ENCODE data around the gene COP1. TPM values are rescaled to one million over a fixed set of nuclear protein-coding genes. Genes with fewer than 3 reads are reported as not detected.

The COP1 gene
- total RNA-seq, 1 experiment from 2014 or later: 47.0 TPM

GRCh38 chr1:176033881-176034280, 173.2 kb downstream of the COP1 start:
- ChIA-PET POLR2A (interaction anchor here (0.6 to 2.3 kb wide), 4 partner anchors 12 to 1678 kb away, joined by 3 to 8 read pairs (median 4); no protein-coding TSS in a partner anchor), CTCF (interaction anchor here (0.7 to 1.3 kb wide), 3 partner anchors 15 to 1775 kb away, joined by 3 to 5 read pairs (median 3); no protein-coding TSS in a partner anchor)
- Mint-ChIP-seq H3K9me3 (ENCODE audit: unreplicated experiment) (no peaks in the 10 kb centered on the region), H3K4me1 (ENCODE audit: insufficient read depth, unreplicated experiment) (peaks cover 22% of the 10 kb centered on the region), H3K27ac (ENCODE audit: low read depth, unreplicated experiment) (peak overlapping the region; percentile 2), H3K27me3 (ENCODE audit: insufficient read depth, unreplicated experiment) (no peaks in the 10 kb centered on the region), H3K4me3 (ENCODE audit: unreplicated experiment) (no peak overlapping the region), H3K36me3 (ENCODE audit: insufficient read depth, unreplicated experiment) (peaks cover 30% of the 10 kb centered on the region)
- peak; percentile 62 for DNase-seq (ENCODE audit: unreplicated experiment)
- BruUV-seq (replicated peaks): no TSS peak
- no peak for TF ChIP-seq CTCF (IDR thresholded peaks at IDR 0.05; ENCODE audit: unreplicated experiment)
- intact Hi-C loops (cut with micrococcal nuclease): no loop called here

GRCh38 chr1:176033474-176033873, 173.6 kb downstream of the COP1 start:
- peak; percentile 35 for DNase-seq (ENCODE audit: unreplicated experiment)
- intact Hi-C loops (cut with micrococcal nuclease): no loop called here
- Mint-ChIP-seq H3K27me3 (ENCODE audit: insufficient read depth, unreplicated experiment) (no peaks in the 10 kb centered on the region), H3K27ac (ENCODE audit: low read depth, unreplicated experiment) (peak overlapping the region; percentile 2), H3K4me1 (ENCODE audit: insufficient read depth, unreplicated experiment) (peaks cover 22% of the 10 kb centered on the region), H3K9me3 (ENCODE audit: unreplicated experiment) (no peaks in the 10 kb centered on the region), H3K4me3 (ENCODE audit: unreplicated experiment) (no peak overlapping the region), H3K36me3 (ENCODE audit: insufficient read depth, unreplicated experiment) (peaks cover 30% of the 10 kb centered on the region)
- POLR2A ChIA-PET: interaction anchor here (0.6 to 2.3 kb wide), 4 partner anchors 12 to 1677 kb away, joined by 3 to 8 read pairs (median 6); no protein-coding TSS in a partner anchor
- CTCF ChIA-PET: interaction anchor here (0.7 to 1.3 kb wide), 4 partner anchors 14 to 1775 kb away, joined by 3 to 5 read pairs (median 4); no protein-coding TSS in a partner anchor
- no peak for TF ChIP-seq CTCF (IDR thresholded peaks at IDR 0.05; ENCODE audit: unreplicated experiment)
- BruUV-seq (replicated peaks): no TSS peak

- peak overlapping the region; percentile 61 for H3K27ac Mint-ChIP-seq (ENCODE audit: low read depth, unreplicated experiment)
- H3K36me3 Mint-ChIP-seq (ENCODE audit: insufficient read depth, unreplicated experiment): peaks cover 23% of the 10 kb centered on the region
- ChIA-PET POLR2A (interaction anchor here (0.6 to 1.1 kb wide), 2 partner anchors 11 to 14 kb away, joined by 3 to 6 read pairs; no protein-coding TSS in a partner anchor), CTCF (interaction anchor here (0.6 to 1.3 kb wide), 4 partner anchors 12 to 668 kb away, joined by 3 to 5 read pairs (median 4); no protein-coding TSS in a partner anchor)
- intact Hi-C loops (cut with micrococcal nuclease): no loop called here
- TF ChIP-seq CTCF (IDR thresholded peaks at IDR 0.05; ENCODE audit: unreplicated experiment): no peak
- no peaks in the 10 kb centered on the region for H3K9me3 Mint-ChIP-seq (ENCODE audit: unreplicated experiment)
- H3K27me3 Mint-ChIP-seq (ENCODE audit: insufficient read depth, unreplicated experiment): no peaks in the 10 kb centered on the region
- BruUV-seq (replicated peaks): no TSS peak
- no peak overlapping the region for H3K4me3 Mint-ChIP-seq (ENCODE audit: unreplicated experiment)
- peaks cover 22% of the 10 kb centered on the region for H3K4me1 Mint-ChIP-seq (ENCODE audit: insufficient read depth, unreplicated experiment)
- no peak for DNase-seq (ENCODE audit: unreplicated experiment)
Measured at GRCh38 chr1:176032040-176032645, 174.9 kb downstream of the COP1 start.

- DNase-seq (ENCODE audit: unreplicated experiment): no peak
- ChIA-PET CTCF (interaction anchor here (0.6 kb wide), 1 partner anchor 188 kb away, joined by 3 read pairs; no protein-coding TSS in a partner anchor), POLR2A (interaction anchor here (0.7 kb wide), 1 partner anchor 25 kb away, joined by 4 read pairs; no protein-coding TSS in a partner anchor)
- Mint-ChIP-seq H3K9me3 (ENCODE audit: unreplicated experiment) (no peaks in the 10 kb centered on the region), H3K4me1 (ENCODE audit: insufficient read depth, unreplicated experiment) (peaks cover 20% of the 10 kb centered on the region), H3K4me3 (ENCODE audit: unreplicated experiment) (no peak overlapping the region), H3K27ac (ENCODE audit: low read depth, unreplicated experiment) (no peak overlapping the region), H3K36me3 (ENCODE audit: insufficient read depth, unreplicated experiment) (peaks cover 7% of the 10 kb centered on the region), H3K27me3 (ENCODE audit: insufficient read depth, unreplicated experiment) (no peaks in the 10 kb centered on the region)
- intact Hi-C loops (cut with micrococcal nuclease): no loop called here
- no TSS peak for BruUV-seq (replicated peaks)
- no peak for TF ChIP-seq CTCF (IDR thresholded peaks at IDR 0.05; ENCODE audit: unreplicated experiment)
Measured at GRCh38 chr1:176029609-176030008, 177.5 kb downstream of the COP1 start.
